ENCODE measurements around the gene TP53I11. TPM values are rescaled to one million over a fixed set of nuclear protein-coding genes. Genes with fewer than 3 reads are reported as not detected.

TP53I11 gene
- total and polyA plus RNA-seq, 2 donors (not counting 3 experiments of a cell fraction or from before 2014, with no cell fraction given), result 31.5 to 79.4 TPM

DNA sequence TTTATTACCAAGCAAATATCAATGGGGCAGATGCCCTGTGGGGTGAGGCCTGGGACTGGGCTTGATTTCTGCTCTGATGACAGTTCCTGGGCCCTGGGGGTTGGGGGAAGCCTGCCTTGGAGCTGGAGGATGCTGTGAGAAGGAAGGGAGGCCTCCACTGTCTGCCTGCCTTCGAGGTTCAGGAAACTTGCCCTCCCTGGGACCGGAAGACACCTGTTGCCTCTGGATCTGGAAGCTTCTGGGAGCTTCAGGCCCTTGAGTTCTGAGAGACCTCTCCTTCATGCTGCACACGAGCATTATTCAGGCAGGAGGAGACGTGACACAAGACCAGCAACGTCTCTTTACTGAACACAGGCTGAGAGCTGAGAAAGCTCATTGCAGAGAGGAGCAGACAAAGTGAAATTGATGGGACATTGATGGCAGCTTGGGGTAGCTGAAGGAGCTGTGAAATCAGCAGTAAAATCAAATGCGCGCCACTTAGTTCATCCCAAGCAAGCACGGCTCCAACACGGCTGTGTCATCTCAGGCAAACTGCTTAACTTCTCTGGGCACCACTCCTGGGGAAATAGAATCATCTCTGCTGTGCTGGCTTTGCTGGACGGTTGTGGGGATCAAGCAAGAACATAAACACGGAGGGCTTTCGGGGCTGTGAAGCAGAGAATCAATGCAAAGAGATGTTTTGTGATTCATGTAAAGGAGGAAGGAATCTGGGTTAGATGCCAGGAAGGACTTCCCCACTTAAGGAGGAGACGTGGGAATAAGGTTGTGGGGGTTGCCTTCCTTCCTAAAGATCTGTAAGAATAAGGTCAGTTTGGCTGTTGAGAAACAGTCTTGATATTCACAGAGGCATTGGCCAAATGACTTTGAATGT lies 64.5 kb downstream of the TP53I11 start:
- Histone ChIP-seq H3K9me1 (replicated peaks; ENCODE audit: control insufficient read depth, extremely low read depth, insufficient read depth, low read length) (no peaks in the 10 kb centered on the region), H3K4me1 (ENCODE audit: control insufficient read depth, extremely low read depth, insufficient read depth, low read length) (peaks cover 8% of the 10 kb centered on the region), H3K4me3 (replicated peaks in 1 of 3; ENCODE audit: insufficient read depth in 1 of 3, low read depth in 1 of 3, low read length in 3 of 3) (no peak overlapping the region), H3K27me3 (ENCODE audit: control insufficient read depth in 2 of 2, insufficient read depth in 2 of 2, low read length in 2 of 2) (no peaks in the 10 kb centered on the region), H3K27ac (ENCODE audit: insufficient read depth, low read depth, low read length) (no peak overlapping the region), H4K20me1 (replicated peaks; ENCODE audit: control insufficient read depth, extremely low read depth, insufficient read depth, low read length) (no peaks in the 10 kb centered on the region), H3K4me2 (ENCODE audit: insufficient read depth, low read length) (no peak overlapping the region), H3K9me3 (replicated peaks; ENCODE audit: control insufficient read depth, insufficient read depth, low read length) (no peaks in the 10 kb centered on the region), H3K36me3 (ENCODE audit: control insufficient read depth in 2 of 2, extremely low read depth in 1 of 2, insufficient read depth in 2 of 2, low read length in 2 of 2) (no peaks in the 10 kb centered on the region), H3K9ac (replicated peaks; ENCODE audit: extremely low read depth, insufficient read depth, low read length) (no peak overlapping the region), H2AFZ (ENCODE audit: low read depth, low read length) (no peak overlapping the region), H3K79me2 (ENCODE audit: control insufficient read depth, insufficient read depth, low read length) (no peaks in the 10 kb centered on the region)
- dilution Hi-C loops (cut with MboI; ENCODE audit: extremely low pct_ligation_motif_present, low sequenced_read_pairs), result no loop called here
- DNase-seq (ENCODE audit: low read depth, low spot score) (no peak), FAIRE-seq (no peak)
- ChIA-PET POLR2A (interaction anchor here (0.6 kb wide), 1 partner anchor 796 kb away, joined by 4 read pairs; no protein-coding TSS in a partner anchor), CTCF (interaction anchor here (1.1 to 2.9 kb wide), 8 partner anchors 9 to 329 kb away, joined by 3 to 13 read pairs (median 5); no protein-coding TSS in a partner anchor)
- intact Hi-C loops (cut with micrococcal nuclease), result no loop called here
- TF ChIP-seq MYC (IDR thresholded peaks at IDR 0.05; ENCODE audit: low read depth, low read length) (no peak), FOS (IDR thresholded peaks at IDR 0.05; ENCODE audit: borderline replicate concordance, insufficient read depth, low read length) (no peak)
- TF ChIP-seq, protein P1, sequence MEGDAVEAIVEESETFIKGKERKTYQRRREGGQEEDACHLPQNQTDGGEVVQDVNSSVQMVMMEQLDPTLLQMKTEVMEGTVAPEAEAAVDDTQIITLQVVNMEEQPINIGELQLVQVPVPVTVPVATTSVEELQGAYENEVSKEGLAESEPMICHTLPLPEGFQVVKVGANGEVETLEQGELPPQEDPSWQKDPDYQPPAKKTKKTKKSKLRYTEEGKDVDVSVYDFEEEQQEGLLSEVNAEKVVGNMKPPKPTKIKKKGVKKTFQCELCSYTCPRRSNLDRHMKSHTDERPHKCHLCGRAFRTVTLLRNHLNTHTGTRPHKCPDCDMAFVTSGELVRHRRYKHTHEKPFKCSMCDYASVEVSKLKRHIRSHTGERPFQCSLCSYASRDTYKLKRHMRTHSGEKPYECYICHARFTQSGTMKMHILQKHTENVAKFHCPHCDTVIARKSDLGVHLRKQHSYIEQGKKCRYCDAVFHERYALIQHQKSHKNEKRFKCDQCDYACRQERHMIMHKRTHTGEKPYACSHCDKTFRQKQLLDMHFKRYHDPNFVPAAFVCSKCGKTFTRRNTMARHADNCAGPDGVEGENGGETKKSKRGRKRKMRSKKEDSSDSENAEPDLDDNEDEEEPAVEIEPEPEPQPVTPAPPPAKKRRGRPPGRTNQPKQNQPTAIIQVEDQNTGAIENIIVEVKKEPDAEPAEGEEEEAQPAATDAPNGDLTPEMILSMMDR (IDR thresholded peaks at IDR 0.05; ENCODE audit: extremely low read depth in 1 of 2, insufficient read depth in 1 of 2, low read depth in 1 of 2, low read length in 2 of 2), result no peak
- BruUV-seq (replicated peaks), result no TSS peak

Data from endothelial cell of umbilical vein (primary cell).